Activated CD4-positive, CD25-positive, alpha-beta regulatory T cell treated with anti-CD3 and anti-CD28 coated beads, Interleukin-2, amount 50 U/mL, for 72 hours (primary cell): Measurements from ENCODE around the gene LCN12.
A peak's percentile ranks its signal among the peaks of the same experiment; 100 is the strongest.

Experiments
- DNase-seq: peaks from one replicate; pipeline ENCODE4 v3.0.0; 2021

Gene LCN12

DNA sequence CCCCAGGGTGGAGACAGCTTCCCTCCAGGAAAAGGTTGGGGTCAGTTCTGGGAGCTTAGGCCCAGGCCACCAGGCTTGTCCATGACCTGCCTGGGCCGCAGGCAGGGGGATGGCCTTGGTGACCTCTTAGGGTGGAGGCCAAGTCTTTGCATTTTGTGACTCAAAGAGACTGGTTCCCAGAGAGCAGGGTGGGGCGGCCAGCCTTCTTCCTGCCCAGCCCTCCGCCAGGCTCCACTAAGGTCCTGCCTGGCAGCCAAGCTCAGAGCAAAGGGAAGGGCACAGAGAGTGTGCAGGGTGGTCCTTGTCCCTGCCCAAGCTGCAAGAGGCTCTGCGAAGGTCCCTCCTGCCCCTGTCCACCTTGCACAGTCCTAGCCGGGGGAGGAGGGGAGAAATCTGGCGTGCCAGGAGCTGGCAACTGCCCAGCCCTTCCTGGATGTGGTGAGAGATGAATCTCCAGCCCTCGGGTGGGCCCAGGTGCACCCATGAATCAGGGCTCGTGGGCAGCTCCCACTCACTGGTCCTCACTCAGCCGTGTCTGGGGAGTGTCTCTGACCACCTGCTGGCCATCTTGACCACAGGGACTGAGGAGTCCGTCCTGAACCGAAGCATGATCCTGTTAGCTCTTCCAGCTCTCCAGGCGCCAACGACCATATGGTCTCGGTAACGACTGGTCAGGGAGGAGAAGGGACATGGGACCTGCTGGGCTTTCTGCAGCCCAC, 22.9 kb downstream of the LCN12 start:
- DNase-seq, result no peak

DNA sequence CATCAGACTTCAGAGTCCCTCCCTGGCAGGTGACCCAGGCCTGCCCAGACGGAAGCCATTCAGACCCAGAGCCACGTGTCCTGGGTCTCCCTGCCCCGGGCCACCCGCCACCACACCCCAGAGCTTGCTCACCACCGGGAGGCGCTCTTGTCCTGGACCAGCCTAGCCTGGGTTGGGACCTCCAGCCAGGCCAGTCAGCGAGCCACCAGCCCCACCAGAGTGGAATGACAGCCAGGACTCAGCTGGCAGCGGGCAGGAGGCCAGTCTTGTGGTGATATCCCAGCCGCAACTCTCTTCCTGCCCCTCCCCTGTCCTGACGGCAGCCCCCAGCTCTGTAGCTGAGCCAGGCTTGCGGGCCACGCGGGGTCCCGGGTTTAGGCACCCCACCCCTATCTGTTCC, 23.6 kb downstream of the LCN12 start:
- DNase-seq, result peak; percentile 56

DNA sequence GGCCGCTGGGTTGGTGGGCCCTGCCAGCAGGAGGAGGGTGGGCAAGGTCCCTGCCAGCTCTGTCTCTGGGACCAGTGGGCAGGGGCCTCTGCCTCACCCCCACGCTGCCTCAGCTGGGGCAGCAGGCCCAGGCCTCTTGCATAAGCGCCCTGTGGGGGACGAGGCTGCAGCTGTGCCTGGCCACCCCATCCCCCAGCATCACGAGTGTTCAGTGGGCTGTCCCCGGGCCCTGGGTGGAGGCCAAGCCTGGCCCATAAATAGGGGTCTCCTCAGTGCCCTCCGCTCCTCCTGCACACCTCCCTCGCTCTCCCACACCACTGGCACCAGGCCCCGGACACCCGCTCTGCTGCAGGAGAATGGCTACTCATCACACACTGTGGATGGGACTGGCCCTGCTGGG, 25.1 kb downstream of the LCN12 start, which contains the start of gene PTGDS:
PTGDS (plus strand) TSS at position 282 of the 400 bp plus-strand sequence; CDS start at position 357, 75 bp downstream.
- no peak for DNase-seq

DNA sequence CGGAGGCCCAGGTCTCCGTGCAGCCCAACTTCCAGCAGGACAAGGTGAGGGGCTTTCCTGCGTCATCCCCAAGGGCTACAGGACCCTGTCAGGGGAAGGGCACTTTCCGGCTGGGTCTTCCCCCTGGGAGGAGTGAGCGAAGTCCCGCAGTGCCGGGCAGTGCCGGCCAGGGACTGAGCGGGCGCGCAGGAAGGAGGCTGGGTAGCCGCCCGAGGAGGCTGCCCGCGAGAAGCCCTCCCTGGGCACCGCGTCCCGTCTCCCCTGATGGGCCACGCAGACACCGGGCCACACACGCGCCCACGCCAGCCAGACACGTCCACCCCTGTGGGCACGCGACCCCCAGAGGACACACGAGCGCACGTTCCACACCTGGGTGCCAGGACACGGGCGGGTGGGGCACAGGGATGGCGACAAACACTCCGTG, 25.6 kb downstream of the LCN12 start:
- DNase-seq, result no peak

DNA sequence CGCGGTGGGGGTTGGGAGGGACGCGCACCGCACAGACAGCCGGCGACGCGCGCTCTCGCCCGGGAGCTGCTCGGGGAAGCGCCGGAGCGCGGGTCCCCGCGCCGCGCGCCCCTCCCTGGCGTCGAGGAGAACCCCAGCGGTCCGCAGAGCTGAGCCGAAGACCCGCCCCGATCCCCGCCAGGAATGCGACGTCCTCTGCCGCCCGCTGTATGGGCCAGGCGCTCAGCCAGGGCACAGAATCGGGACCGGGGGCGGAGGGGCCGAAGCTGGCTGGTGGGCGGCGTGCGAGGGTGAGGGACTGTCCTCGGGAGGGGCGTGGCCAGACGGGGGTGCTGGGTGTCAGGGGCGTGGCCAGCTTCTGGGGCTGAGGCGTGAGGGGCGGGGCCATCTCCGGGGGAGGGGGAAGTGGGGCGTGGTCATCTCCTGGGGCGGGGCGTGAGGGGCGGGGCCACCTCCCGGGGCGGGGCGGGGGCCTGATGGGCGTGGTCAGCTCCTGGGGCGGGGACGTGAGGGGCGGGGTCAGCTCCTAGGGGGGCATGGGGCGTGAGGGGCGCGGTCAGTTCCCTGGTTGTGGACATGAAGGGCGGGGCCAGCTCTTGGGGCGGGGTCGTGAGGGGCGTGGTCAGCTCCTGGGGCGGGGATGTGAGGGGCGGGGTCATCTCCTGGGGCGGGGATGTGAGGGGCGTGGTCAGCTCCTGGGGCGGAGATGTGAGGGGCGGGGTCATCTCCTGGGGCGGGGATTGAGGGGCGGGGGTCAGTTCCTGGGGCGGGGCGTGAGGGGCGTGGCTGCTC, 26.2 kb downstream of the LCN12 start:
- DNase-seq, result peak; percentile 73

DNA sequence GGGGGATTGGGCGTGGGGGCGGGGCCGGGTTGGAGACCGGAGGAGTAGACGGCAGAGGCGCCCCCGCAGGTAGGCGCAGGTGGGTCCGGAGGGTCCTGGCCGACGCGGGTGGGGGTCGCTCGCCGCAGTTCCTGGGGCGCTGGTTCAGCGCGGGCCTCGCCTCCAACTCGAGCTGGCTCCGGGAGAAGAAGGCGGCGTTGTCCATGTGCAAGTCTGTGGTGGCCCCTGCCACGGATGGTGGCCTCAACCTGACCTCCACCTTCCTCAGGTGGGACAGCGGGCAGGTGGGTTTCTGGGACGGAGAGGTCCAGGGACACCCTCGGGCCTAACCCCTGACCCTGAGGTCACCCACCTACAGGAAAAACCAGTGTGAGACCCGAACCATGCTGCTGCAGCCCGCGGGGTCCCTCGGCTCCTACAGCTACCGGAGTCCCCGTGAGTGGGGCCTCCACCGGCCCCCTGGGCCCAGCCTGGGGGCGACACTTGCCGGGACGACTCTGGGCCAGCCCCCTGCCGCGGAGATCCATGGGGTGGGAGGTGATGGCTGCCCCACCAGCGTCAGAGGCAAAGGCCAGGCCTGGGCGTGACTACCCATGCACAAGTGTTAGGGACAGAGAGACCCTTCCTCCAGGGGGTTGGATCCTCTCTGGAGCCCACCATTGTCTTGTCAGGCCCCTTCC, 26.9 kb downstream of the LCN12 start:
- no peak for DNase-seq

DNA sequence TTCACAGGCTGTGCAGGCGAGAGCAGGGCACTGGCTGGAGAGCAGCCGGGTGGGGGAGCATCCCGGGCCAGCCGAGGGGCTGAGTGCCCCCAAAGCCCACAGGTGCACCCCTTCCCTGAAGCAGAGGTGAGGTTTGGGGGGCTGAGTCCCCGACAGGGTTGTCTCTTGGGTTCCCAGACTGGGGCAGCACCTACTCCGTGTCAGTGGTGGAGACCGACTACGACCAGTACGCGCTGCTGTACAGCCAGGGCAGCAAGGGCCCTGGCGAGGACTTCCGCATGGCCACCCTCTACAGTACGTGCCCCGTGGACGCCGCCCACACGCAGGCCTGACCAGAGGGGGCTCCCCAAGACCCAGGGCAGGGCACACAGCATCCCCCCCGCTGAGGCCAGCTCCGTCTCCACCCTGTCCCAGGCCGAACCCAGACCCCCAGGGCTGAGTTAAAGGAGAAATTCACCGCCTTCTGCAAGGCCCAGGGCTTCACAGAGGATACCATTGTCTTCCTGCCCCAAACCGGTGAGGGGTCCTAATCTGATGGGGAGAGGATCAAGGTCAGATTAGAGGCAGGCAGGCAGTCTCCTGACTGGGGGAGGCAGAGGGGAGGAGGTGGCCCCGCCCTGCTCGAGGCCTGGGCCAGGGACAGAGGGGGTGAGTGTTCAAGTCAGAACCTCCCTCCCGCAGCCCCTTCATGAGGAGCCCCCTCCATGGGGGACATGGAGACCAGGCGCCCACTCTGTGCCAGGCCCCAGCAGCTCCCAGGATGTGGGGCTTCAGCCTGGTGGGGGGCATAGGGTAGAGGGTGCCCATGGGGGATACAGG, 27.9 kb downstream of the LCN12 start:
- no peak for DNase-seq

DNA sequence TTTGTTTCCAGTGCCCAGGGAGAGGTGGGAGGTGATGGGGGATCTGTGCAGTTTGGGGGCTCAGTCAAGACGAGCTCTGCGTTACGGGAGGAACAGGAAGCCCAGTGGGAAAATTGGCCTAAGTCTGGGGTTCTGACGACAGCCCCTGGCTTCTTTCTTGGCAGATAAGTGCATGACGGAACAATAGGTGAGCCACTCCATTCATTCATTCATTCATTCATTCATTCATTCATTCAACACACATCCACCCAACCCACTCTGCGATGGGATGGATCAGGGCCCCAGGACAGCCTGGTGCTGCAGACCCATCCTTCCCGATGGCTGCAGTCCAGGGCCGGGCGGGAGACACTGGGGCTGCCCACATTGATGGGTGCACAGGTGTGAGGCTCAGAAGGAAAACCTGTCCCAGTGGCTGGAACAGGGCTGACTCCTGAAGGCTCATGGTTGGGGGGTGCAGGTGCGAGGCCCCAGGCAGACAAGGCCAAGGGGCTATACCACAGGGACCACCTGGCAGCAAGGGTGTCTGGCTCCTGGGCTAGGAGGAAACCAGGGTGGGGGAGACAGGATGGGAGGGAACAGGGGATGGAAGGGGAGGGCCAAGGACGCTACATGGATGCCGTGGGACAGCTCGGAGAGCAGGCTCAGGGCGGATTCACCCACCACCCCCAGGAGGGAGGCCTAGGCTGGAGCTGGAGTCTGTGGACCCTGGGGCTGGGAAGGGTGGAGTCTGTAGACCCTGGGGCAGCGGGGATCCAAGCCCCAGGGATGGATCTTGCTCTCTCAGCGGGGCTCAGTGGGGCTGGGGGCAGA, 28.8 kb downstream of the LCN12 start:
- DNase-seq, result no peak

DNA sequence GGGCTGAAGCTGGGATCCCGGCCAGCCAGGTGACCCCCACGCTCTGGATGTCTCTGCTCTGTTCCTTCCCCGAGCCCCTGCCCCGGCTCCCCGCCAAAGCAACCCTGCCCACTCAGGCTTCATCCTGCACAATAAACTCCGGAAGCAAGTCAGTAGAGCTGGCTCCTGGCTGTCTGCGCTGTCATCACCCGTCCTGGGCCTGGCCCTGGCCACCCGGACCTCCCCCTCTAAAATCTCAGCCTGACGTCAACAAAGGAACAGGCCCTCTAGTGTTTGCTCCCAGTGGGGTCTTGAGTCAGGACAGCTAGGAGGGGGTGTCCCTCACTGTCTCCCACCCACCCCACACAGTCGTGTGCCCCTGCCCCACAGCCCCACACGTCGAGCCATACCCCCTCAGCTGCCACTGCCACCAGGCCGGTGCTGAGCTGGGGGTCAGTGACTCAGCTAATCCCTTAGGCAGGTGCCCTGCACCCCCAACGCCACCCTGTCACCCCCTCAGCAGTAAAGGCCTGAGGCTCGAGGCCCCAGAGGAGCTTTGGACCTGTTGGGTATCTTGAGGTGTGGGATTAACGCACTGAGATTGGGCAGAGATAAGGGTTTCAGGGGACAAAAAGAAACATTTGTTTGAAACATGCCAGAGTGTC, 29.6 kb downstream of the LCN12 start:
- no peak for DNase-seq

DNA sequence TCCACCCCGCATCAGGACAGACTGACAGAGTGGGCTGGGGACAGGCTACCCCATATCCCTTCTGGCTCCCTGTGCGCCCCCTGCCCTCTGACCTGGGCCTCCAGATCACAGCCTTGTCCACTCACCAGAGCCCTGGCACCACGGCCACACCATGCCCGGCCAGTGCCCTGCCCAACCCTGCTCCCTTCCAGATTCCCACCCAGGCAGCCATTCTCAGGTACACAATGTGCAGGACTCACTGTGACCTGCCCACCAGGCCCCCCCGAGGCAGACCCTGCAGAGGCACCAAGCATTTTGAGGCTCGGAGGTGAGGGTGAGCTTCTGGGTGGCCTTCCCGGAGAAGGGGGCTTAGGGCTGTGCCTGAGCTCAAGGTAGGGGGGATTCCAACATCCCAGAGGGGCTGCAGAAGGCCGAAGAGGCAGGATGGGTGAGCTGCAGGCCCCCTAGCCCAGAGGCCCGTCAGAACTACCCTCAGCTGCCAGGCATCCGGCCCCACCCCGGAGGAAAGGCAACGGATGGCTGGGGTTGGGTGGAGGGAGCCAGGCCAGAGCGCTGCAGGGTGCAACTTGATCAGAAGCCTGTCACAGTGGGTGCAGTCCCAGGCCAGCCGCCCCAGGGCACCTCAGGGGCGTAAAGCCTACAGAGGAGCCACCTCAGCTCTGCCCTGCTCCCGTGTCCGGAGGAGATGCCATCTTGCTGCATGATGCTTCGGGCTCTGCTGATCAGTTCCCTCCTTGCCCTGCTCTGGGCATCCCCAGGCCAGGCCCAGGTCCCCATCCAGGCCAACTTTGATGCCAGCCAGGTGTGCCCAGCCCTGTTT, 30.4 kb downstream of the LCN12 start, which contains the start of gene LCNL1:
LCNL1 (plus strand) TSS at position 762 of the 820 bp plus-strand sequence. CDS start 594 bp downstream, outside the sequence.
- no peak for DNase-seq

DNA sequence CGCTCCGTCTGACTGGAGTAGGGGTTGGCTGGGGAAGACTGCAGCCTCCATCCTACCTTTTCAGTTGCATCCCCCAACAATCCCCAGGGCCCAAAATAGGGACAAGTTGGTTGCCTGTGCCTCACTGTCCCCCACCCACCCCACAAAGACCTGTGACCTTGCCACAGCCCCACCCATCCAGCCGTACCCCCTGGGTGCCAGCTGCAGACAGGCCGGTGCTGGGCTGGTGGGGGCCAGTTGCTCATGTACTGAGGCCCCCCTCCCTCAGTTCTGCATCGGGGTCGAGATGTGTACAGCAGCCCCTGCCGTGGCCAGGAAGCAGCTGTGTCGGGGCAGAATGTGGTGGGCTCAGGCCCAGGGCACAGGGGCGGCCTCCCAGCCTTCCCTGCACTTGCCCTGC, 31.1 kb downstream of the LCN12 start:
- no peak for DNase-seq

DNA sequence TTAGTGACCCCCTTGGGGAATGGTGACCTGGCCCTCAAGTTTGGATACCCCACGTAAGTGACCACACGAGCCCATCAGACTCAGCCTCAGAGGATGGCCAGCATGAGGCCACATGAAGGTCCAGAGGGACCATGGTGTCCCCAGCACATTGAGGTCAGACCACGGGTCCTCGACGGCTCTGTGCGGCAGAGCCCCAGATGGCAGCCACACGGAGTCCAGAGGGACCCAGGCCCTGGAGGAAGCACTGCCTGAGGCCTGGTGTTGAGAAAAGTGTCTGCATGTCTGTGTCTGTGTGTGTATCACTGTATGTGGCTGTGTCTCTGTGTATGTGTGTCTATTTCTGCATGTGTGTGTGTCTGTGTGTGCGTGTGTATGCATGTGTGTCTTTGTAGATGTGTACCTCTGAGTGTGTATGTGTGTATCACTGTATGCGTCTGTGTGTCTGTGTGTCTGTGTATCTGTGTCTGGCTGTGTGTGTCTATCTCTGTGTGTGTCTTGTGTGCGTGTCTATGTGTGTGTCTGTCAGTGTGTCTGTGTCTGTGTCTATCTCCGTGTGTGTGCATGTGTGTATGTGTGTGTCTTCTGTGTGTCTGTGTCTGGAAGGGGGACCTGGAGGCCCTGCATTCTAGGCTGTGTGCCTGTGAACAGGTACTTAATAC, 31.7 kb downstream of the LCN12 start:
- no peak for DNase-seq

DNA sequence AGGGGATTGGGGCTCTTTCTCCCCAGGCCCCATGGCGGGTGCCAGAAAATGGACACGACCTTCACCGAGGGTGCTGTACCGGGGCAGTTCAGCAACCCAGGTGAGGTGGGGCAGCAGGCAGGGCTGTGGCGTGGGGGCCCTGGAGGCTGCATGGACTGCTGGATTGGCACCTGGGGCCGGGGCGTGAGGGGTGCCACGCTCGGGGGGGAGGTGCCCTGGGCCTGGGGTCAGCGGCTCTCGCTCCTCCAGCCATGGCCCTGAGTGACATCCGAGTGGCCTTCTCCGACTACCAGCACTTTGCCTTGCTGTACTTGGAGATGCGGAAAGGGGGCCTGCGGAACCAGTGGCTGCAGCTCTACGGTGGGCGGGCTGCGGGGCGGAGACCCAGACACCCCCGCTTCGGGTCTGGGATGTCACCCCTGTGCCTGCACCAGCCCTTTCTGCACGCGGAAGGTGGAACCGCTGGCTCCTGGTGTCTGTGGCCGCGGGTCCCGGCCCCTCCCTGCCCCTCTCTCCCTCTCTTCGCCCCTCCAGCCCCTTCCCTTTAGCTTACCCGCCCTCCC, 32.5 kb downstream of the LCN12 start:
- DNase-seq, result no peak

DNA sequence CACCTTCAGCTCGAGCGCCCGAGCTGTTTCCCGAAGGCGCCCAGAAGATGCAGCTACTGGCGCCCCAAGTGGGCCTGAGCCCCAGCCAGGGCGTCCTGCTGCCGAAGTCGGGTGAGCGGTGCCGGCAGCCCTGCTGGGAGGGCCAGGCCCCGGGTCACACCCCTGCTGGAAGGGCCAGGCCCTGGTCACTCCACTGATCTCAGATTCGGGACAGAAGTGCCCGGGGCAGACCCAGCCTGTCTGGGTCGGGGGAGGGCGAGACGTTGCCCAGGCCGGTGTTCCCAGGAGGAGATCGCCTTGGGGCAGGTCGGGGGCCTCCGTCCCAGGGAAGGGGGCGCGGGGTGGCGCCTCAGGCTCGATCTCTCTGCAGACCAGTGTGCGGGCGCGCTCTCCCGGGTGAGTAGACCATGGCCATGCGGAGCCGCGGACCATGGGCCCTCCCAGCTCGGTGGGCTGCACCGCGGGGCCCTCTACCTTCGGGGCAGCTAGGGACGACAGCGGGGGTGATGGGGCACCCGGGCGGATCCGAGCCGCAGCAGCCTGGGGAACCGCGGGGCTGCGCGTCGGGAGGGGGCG, 33.0 kb downstream of the LCN12 start:
- DNase-seq, result no peak

DNA sequence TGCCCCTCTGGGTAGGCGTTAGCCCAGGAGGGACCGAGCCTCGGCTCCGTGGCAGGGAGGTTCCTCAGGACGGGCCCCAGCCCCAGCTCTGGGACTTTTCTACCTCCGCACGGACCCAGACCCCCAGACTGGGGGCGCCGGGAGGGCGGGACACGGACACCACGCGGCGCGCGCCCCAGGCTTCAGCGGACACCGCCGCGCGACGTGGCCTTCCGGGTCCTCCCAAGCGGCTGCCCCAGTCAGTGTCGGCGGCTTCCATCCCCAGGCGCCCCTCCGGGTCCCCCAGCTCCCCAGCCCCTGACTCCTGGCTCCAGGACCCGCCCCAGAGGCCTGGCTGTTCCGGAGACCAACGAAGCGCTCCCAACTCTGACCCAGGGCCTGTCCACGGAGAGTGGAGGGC, 33.8 kb downstream of the LCN12 start:
- DNase-seq, result no peak

DNA sequence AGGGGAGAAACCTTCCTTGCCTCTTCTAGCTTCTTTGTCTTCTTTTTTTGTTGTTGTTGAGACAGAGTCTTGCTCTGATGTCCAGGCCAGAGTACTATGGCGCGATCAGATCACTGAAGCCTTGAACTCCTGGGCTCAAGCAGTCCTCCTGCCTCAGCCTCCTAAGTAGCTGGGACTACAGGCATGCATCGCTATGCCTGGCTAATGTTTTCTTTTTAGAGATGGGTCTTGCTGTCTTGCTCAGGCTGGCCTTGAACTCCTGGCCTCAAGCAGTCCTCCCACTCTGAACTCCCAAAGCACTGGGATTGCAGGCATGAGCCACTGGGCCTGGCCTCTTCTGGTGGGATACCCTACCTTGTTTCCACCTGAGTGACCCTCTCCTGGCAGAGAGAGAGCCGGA, 36.8 kb downstream of the LCN12 start:
- DNase-seq, result no peak

DNA sequence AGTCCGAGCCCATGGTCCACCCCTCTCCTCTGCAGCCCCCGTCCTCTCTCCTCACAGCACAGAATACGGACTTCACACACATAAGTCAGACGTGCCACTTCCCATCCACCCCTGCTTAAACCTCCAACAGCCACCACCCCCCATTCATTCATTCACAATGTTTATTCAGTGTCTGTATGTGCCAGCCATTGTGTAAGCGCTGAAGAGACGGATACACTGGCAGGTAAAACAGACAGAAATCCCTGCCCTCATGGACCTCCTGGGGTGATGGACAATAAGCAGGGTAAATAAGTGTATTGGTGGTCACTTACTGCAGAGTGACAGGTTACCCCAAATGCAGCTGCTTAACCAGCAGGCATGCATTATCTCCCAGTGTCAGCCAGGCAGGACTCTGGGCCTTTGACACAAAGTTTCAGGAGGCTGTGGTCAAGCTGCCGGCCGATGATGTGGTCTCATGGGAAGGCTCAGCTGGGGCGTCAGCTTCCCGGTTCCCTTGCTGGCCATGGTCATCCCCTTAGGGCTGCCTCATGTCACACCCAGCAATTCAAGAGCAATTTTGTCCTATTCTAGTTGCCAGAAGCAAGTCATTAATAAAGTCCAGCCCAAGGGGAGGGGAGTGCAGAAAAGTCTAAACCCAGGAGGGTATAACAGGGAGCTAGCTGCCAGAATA, 38.3 kb downstream of the LCN12 start:
- DNase-seq, result no peak
